Measurements from ENCODE around the gene APOF.
"Not testable (repeated sequence)": the region's sequence is repeated elsewhere in the genome, so short reads cannot be mapped to it uniquely, and the experiment has no call there.

Gene APOF

DNA sequence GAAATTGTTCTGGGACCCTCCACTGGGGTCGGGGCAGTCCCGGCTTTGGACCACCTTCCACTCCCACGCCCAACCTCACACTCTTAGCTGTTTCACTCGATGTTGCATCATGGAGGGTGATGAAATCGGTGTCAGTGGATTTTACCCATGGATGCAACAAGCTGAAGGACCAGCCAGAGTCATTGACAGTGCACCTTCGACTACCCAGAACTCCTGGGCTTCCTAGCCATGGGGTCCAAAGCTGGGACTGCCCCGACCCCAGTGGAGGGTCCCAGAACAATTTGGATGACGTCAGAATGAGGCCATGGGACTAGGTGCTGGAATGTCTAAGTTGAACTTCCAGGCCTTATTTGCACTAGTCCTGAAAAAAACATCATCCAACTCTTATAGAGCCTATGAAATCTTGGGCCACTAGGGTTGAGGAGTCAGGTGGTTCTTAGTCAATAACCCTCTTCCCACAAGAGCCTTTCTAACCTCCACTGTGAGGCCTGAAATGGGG lies 24.9 kb downstream of the APOF start:
- Histone ChIP-seq H3K27ac (ENCODE audit: low read length) (no peak overlapping the region), H3K4me3 (ENCODE audit: low read length) (peak overlapping the region; percentile 18), H3K9ac (ENCODE audit: low read length) (no peak overlapping the region), H3K9me3 (ENCODE audit: control insufficient read depth, low read depth, low read length) (no peaks in the 10 kb centered on the region), H3K27me3 (ENCODE audit: control insufficient read depth, insufficient read depth, low read length) (no peaks in the 10 kb centered on the region), H3K36me3 (ENCODE audit: control insufficient read depth, low read depth, low read length) (peaks cover 4% of the 10 kb centered on the region), H3K4me1 (ENCODE audit: control insufficient read depth, low read depth, low read length) (peaks cover 34% of the 10 kb centered on the region)

DNA sequence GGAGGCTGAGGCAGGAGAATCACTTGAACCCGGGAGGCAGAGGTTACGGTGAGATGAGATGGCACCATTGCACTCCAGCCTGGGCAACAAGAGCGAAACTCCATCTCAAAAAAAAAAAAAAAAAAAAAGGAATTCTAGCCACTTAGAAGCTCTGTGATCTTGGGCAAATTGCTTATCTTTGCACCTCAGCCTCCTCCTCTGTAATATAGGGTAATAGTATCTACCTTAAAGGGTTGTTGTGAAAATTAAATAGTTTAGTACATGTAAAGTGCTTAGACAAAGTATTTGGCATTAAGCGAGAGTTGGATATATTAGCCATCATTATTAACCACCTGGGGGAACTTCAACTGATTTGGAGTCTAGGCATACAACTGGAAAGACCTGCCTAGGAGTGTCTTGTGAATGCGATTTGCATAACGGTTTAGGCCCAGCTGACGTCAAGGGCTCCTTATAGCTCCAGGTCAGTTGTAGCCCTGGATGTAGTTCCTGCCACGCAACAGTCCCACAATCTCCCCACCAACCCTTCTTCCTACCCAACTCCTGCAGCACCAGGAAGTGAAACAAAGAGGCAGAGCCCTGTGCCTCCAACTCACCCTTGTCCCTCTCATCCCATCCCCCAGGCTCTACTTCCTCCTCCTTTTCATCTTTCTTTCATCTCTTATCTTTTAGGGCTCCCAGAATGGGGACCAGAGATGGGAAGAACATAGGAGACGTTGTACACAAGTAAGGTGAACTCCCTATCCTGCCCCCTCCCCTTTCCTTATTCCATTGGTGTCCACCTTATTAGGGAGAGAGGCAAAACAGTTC lies 26.1 kb downstream of the APOF start:
- H3K4me3 ChIP-seq (ENCODE audit: low read length) = no peak overlapping the region
- H3K27ac ChIP-seq (ENCODE audit: low read length) = no peak overlapping the region
- H3K27me3 ChIP-seq (ENCODE audit: control insufficient read depth, insufficient read depth, low read length) = no peaks in the 10 kb centered on the region
- H3K36me3 ChIP-seq (ENCODE audit: control insufficient read depth, low read depth, low read length) = no peaks in the 10 kb centered on the region
- H3K4me1 ChIP-seq (ENCODE audit: control insufficient read depth, low read depth, low read length) = peaks cover 34% of the 10 kb centered on the region
- H3K9me3 ChIP-seq (ENCODE audit: control insufficient read depth, low read depth, low read length) = no peaks in the 10 kb centered on the region
- no peak overlapping the region for H3K9ac ChIP-seq (ENCODE audit: low read length)

DNA sequence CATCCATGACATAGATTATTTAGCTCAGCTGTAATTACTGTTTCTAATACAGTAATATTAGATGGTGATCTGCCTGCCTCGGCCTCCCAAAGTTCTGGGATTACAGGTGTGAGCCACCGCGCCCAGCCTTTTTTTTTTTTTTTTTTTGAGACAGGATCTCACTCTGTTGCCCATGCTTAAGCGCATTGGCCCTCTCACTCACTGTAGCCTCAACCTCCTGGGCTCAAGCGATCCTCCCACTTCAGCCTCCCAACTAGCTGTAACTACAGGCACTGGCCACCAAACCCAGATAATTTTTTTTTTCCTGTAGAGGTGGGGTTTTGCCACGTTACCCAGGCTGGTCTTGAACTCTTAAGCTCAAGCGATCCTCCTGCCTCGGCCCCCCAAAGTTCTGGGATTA lies 27.1 kb downstream of the APOF start:
- peaks cover 34% of the 10 kb centered on the region for H3K4me1 ChIP-seq (ENCODE audit: control insufficient read depth, low read depth, low read length)
- not testable (repeated sequence) for H3K27me3 ChIP-seq (ENCODE audit: control insufficient read depth, insufficient read depth, low read length); H3K27ac ChIP-seq (ENCODE audit: low read length); H3K4me3 ChIP-seq (ENCODE audit: low read length); H3K36me3 ChIP-seq (ENCODE audit: control insufficient read depth, low read depth, low read length); H3K9ac ChIP-seq (ENCODE audit: low read length); H3K9me3 ChIP-seq (ENCODE audit: control insufficient read depth, low read depth, low read length)

DNA sequence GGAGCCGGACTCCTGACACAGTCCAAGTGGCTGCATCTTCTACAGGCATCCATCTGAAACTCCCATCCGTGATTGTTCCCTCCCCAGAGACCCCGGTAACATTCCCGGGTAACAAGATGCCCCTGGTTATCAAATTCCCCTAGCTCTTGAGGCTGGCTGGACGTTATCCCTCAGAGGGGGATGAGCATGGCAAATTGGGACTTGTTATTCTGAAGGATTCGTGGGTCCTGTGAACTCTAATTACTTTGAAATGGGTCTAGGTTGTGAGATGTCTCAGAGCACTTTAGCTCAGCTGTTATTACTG lies 28.2 kb downstream of the APOF start:
- Histone ChIP-seq H3K27me3 (ENCODE audit: control insufficient read depth, insufficient read depth, low read length) (no peaks in the 10 kb centered on the region), H3K4me1 (ENCODE audit: control insufficient read depth, low read depth, low read length) (peaks cover 30% of the 10 kb centered on the region), H3K4me3 (ENCODE audit: low read length) (peak overlapping the region; percentile 78), H3K27ac (ENCODE audit: low read length) (peak overlapping the region; percentile 62), H3K9ac (ENCODE audit: low read length) (peak overlapping the region; percentile 79), H3K36me3 (ENCODE audit: control insufficient read depth, low read depth, low read length) (no peaks in the 10 kb centered on the region), H3K9me3 (ENCODE audit: control insufficient read depth, low read depth, low read length) (no peaks in the 10 kb centered on the region)

DNA sequence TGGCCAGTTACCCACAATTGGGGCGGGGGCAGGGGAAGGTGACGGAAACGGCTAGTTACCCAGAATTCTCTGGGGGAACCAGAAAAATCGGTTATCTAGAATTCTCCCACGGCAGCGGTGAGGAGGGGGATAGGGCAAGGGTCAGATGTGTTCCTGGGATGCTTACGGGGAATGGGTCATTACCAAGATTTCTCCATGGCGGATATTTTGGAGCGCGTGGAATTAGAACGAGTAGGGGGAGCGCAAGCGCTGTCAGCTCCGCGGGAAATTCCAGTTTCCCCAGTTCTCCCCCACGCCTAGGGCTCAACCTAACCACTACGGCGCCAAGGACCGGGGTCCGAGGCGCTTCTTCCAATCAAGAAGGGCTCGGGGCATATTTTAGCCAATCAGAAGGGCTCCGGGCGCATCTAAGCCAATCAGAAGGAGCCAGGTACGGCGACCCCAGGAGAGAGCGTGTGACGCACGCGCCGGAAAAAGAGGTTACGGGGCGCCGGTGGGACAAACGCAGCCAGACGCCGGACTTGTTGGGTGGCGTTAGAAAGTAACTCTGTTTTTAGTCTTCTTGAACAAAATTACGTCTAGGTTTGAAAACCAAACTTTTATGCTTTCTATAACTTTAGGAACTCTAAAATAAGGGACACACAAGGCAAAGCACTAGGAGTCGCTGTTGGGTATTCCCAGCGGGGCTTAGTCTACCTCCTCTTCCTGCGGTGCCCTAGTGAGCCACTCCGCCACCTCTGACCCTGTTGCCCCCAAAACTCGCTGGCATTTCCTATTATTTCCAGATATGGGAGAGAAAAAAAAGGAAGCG lies 28.8 kb downstream of the APOF start, which contains the start of gene PAN2:
Gene PAN2, minus strand, starts transcription at position 322 of the 811 bp plus-strand sequence. CDS start 906 bp downstream, outside the sequence.
- peak within 1 kb of the TSS; percentile 91 for H3K27ac ChIP-seq (ENCODE audit: low read length)

DNA sequence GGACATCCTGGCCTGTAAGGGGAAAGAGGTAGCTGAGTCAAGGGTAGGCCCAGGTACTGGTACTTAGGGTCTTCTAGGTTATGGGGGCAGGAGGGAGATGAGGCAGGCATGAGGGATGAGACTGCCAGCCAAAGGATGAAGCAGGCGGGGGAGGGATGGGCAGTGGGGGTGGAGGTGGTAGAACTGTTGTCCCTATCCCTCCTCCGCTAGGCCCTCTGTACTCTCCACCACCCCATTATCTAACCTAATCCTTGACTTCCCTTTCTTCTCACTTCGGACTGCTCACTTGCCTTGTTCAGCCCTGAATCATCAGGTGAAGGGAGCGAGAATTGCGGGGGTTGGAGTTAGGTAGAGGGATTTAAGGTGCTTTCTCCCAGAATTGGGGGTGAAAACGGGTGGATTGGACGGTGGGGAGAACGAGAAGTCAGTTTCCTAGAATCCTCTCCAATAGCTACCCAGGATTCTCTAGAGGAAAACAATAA lies 29.4 kb downstream of the APOF start:
- Histone ChIP-seq H3K9ac (ENCODE audit: low read length) (peak overlapping the region; percentile 79), H3K27ac (ENCODE audit: low read length) (peak overlapping the region; percentile 91)

More for the DNA sequence above, 28.8 kb downstream of the APOF start, which contains the start of gene PAN2:
- H3K4me1 ChIP-seq (ENCODE audit: control insufficient read depth, low read depth, low read length) = peaks cover 25% of the 10 kb centered on the region
- H3K4me3 ChIP-seq (ENCODE audit: low read length) = peak within 1 kb of the TSS; percentile 78
- no peaks in the 10 kb centered on the region for H3K27me3 ChIP-seq (ENCODE audit: control insufficient read depth, insufficient read depth, low read length)
- no peaks in the 10 kb centered on the region for H3K9me3 ChIP-seq (ENCODE audit: control insufficient read depth, low read depth, low read length)
- H3K9ac ChIP-seq (ENCODE audit: low read length) = peak within 1 kb of the TSS; percentile 79
- H3K36me3 ChIP-seq (ENCODE audit: control insufficient read depth, low read depth, low read length) = no peaks in the 10 kb centered on the region

DNA sequence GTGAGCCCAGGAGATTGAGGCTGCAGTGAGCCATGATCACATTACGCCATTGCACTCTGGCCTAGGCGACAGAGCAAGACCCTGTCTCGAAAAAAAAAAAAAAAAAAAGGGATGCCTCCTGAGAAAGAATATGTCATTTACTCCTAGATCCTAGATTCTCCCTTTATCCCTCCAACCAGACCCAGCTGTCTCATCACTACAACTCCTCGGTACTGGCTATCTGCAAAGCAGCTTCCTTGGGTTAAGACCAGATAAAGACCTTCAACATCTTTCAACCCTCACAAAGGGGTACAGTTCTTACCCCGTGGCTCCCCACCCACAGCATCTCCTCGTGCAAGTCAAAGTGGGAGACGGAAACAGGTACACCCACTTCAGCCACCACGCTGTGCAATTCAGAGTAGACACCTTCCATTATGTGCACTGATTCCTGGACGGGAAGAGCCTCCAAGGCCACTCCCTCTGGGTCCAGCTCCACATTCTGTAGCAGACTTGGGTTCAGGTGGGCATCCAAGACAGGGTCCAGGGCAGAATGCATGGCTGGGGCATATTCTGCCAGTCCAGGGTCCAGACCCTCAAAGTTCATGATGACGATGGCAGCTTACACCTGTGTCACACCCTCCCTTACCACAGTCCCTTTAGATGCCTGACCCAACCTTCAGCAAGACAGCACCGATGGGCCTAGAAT lies 30.0 kb downstream of the APOF start:
- H3K4me3 ChIP-seq (ENCODE audit: low read length) = peak overlapping the region; percentile 78
- no peaks in the 10 kb centered on the region for H3K27me3 ChIP-seq (ENCODE audit: control insufficient read depth, insufficient read depth, low read length)
- peak overlapping the region; percentile 79 for H3K9ac ChIP-seq (ENCODE audit: low read length)
- H3K27ac ChIP-seq (ENCODE audit: low read length) = peak overlapping the region; percentile 91
- no peaks in the 10 kb centered on the region for H3K9me3 ChIP-seq (ENCODE audit: control insufficient read depth, low read depth, low read length)
- H3K36me3 ChIP-seq (ENCODE audit: control insufficient read depth, low read depth, low read length) = no peaks in the 10 kb centered on the region
- peaks cover 14% of the 10 kb centered on the region for H3K4me1 ChIP-seq (ENCODE audit: control insufficient read depth, low read depth, low read length)

More for the DNA sequence above, 29.4 kb downstream of the APOF start:
- Histone ChIP-seq H3K9me3 (ENCODE audit: control insufficient read depth, low read depth, low read length) (no peaks in the 10 kb centered on the region), H3K4me3 (ENCODE audit: low read length) (peak overlapping the region; percentile 78), H3K4me1 (ENCODE audit: control insufficient read depth, low read depth, low read length) (peaks cover 20% of the 10 kb centered on the region), H3K36me3 (ENCODE audit: control insufficient read depth, low read depth, low read length) (no peaks in the 10 kb centered on the region), H3K27me3 (ENCODE audit: control insufficient read depth, insufficient read depth, low read length) (no peaks in the 10 kb centered on the region)

DNA sequence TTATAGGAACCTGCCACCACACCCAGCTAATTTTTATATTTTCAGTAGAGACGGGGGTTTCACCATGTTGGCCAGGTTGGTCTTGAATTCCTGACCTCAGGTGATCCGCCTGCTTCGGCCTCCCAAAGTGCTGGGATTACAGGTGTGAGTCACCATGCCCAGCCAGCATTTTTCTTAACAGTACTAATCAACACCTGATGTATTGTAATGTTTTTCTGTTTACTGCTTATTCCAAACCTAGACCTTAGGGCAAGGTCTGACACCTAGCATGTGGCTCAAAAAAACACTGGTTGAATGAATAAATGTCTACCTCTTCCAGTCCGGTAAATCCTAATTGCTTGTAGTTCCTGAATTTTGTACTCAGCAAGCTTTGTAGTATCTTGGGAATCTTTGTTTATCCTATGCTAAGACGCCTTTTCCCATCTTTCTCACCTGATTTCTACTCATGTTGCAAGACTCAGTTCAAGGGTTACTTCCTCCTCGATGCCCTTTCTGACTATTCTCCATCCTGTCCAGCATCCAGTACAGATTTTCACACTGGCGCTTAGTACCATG lies 31.6 kb downstream of the APOF start:
- Histone ChIP-seq H3K4me1 (ENCODE audit: control insufficient read depth, low read depth, low read length) (peaks cover 12% of the 10 kb centered on the region), H3K4me3 (ENCODE audit: low read length) (no peak overlapping the region), H3K9me3 (ENCODE audit: control insufficient read depth, low read depth, low read length) (no peaks in the 10 kb centered on the region), H3K27ac (ENCODE audit: low read length) (no peak overlapping the region), H3K9ac (ENCODE audit: low read length) (no peak overlapping the region), H3K27me3 (ENCODE audit: control insufficient read depth, insufficient read depth, low read length) (no peaks in the 10 kb centered on the region), H3K36me3 (ENCODE audit: control insufficient read depth, low read depth, low read length) (peaks cover 4% of the 10 kb centered on the region)

DNA sequence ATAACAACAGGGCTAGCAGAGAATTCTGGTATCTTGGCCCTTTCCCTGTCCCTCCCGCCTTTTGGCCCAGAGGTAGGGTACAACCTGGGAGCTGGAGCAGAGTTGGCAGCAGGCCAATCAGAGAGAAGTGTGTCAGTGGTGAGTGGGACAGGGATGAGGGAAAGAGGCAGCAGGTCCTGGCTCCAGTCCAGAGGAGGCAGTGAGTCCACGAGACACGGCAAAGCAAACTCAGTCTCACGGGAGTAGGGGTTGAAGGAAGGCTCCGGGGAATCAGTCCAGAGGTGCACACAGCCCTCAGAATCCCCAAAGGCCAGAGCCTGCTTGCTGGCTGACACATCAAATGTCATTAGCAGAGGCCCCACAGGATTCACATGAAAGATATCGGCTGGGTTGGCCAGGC lies 36.1 kb downstream of the APOF start:
- Histone ChIP-seq H3K27ac (ENCODE audit: low read length) (no peak overlapping the region), H3K9ac (ENCODE audit: low read length) (no peak overlapping the region), H3K4me1 (ENCODE audit: control insufficient read depth, low read depth, low read length) (no peaks in the 10 kb centered on the region), H3K4me3 (ENCODE audit: low read length) (no peak overlapping the region), H3K9me3 (ENCODE audit: control insufficient read depth, low read depth, low read length) (no peaks in the 10 kb centered on the region), H3K27me3 (ENCODE audit: control insufficient read depth, insufficient read depth, low read length) (no peaks in the 10 kb centered on the region), H3K36me3 (ENCODE audit: control insufficient read depth, low read depth, low read length) (peaks cover 20% of the 10 kb centered on the region)

DNA sequence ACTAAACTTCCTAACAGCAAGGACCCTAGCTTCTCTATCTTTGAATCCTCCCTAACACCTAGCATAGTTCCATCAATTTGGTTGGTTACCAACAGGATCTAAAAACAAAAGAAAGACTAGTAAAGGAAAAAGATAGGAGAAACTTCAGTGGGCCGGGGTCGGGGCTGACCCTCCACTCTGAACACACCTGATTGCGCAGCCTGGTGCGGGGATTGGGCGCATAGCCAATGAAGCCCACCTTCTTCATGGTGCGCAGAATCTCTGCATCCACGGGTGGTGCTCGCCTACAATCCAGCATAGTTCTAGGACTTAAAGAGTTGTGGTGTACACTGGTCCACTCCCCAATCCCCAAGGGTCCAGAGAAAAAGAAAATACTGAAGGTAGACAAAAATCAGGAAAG lies 36.5 kb downstream of the APOF start:
- Histone ChIP-seq H3K9ac (ENCODE audit: low read length) (no peak overlapping the region), H3K27ac (ENCODE audit: low read length) (no peak overlapping the region), H3K4me3 (ENCODE audit: low read length) (no peak overlapping the region), H3K4me1 (ENCODE audit: control insufficient read depth, low read depth, low read length) (no peaks in the 10 kb centered on the region), H3K36me3 (ENCODE audit: control insufficient read depth, low read depth, low read length) (peaks cover 20% of the 10 kb centered on the region), H3K27me3 (ENCODE audit: control insufficient read depth, insufficient read depth, low read length) (no peaks in the 10 kb centered on the region), H3K9me3 (ENCODE audit: control insufficient read depth, low read depth, low read length) (no peaks in the 10 kb centered on the region)

DNA sequence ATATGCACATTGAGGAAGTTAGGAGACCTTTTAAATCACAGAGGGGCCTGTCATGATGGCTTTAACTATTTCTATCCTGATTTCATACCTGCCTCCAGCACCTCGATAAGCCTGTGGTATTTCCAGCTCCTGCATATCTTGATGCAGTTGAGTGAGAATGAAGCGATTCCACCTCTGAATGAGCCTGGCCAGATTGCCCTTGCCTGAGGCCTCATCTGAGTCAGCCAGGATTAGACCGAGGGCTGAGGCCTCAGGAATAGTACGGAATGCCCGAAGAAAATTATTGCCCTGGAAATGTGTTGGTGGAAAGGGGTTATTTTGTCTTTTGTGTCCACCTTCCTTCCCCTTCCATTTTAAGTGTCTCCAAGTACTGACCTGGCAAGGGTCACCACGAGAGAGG lies 38.5 kb downstream of the APOF start:
- no peaks in the 10 kb centered on the region for H3K27me3 ChIP-seq (ENCODE audit: control insufficient read depth, insufficient read depth, low read length)
- H3K4me3 ChIP-seq (ENCODE audit: low read length) = no peak overlapping the region
- H3K9ac ChIP-seq (ENCODE audit: low read length) = no peak overlapping the region
- no peaks in the 10 kb centered on the region for H3K9me3 ChIP-seq (ENCODE audit: control insufficient read depth, low read depth, low read length)
- no peak overlapping the region for H3K27ac ChIP-seq (ENCODE audit: low read length)
- no peaks in the 10 kb centered on the region for H3K4me1 ChIP-seq (ENCODE audit: control insufficient read depth, low read depth, low read length)
- H3K36me3 ChIP-seq (ENCODE audit: control insufficient read depth, low read depth, low read length) = peaks cover 24% of the 10 kb centered on the region

All from iPS-18a (cell line).